SK-N-SH treated with all-trans-retinoic acid at 6 μM for 48 hours (cell line): ENCODE results near the gene PPP1R14D.

Source experiments
- ATAC-seq: fragments of 200-7000 bp; cut with Tn5 transposase; 3 replicates; pipeline ENCODE4 v1.9.1; 2020; ENCODE audit warnings: mild to moderate bottlenecking, moderate library complexity
- ARNTL ChIP-seq: fragments of 450-650 bp; formaldehyde crosslinking; IDR thresholded peaks from 2 replicates; pipeline ENCODE4 v1.5.0; 2020; ENCODE audit warnings: low read depth, mild to moderate bottlenecking, moderate library complexity, borderline replicate concordance
- BACH2 ChIP-seq: fragments of 250-450 bp; sonication (Bioruptor Pico); IDR thresholded peaks from 2 replicates; pipeline ENCODE4 v1.9.0; 2021; ENCODE audit warnings: mild to moderate bottlenecking, borderline replicate concordance
- CREB5 ChIP-seq: fragments of 250-450 bp; sonication (Bioruptor Pico); IDR thresholded peaks from 2 replicates; pipeline ENCODE4 v1.5.1; 2020; ENCODE audit warnings: low read depth, mild to moderate bottlenecking, moderate library complexity
- ESRRG ChIP-seq: fragments of 250-450 bp; sonication (Bioruptor Pico); IDR thresholded peaks from 2 replicates; pipeline ENCODE4 v1.6.1; 2021; ENCODE audit warnings: mild to moderate bottlenecking
- GLIS3 ChIP-seq: fragments of 250-450 bp; sonication (Bioruptor Pico); IDR thresholded peaks from 2 replicates; pipeline ENCODE4 v1.5.0; 2020; ENCODE audit warnings: mild to moderate bottlenecking, moderate library complexity
- ISL1 ChIP-seq: fragments of 250-450 bp; sonication (Bioruptor Pico); IDR thresholded peaks from 2 replicates; pipeline ENCODE4 v2.1.2; 2022; ENCODE audit warnings: mild to moderate bottlenecking, moderate library complexity
- OSR1 ChIP-seq: fragments of 250-450 bp; sonication (Bioruptor Pico); IDR thresholded peaks from 2 replicates; pipeline ENCODE4 v1.8.0; 2022; ENCODE audit warnings: moderate library complexity, mild to moderate bottlenecking, inconsistent platforms
- PATZ1 ChIP-seq: fragments of 250-450 bp; sonication (Bioruptor Pico); IDR thresholded peaks from 2 replicates; pipeline ENCODE4 v1.8.0; 2020; ENCODE audit warnings: mild to moderate bottlenecking, moderate library complexity, borderline replicate concordance
- PPARA ChIP-seq: fragments of 250-450 bp; sonication (Bioruptor Pico); IDR thresholded peaks from 2 replicates; pipeline ENCODE4 v1.5.0; 2020; ENCODE audit warnings: mild to moderate bottlenecking, borderline replicate concordance
- RARB ChIP-seq: fragments of 250-450 bp; sonication (Bioruptor Pico); IDR thresholded peaks from 2 replicates; pipeline ENCODE4 v1.8.0; 2021; ENCODE audit warnings: mild to moderate bottlenecking, moderate library complexity
- SNAI2 ChIP-seq: fragments of 250-450 bp; sonication (Bioruptor Pico); IDR thresholded peaks from 2 replicates; pipeline ENCODE4 v1.5.0; 2020; ENCODE audit warnings: mild to moderate bottlenecking, moderate library complexity
- TCF4 ChIP-seq: fragments of 250-450 bp; sonication (Bioruptor Pico); IDR thresholded peaks from 2 replicates; pipeline ENCODE4 v1.8.0; 2021; ENCODE audit warnings: mild to moderate bottlenecking, moderate library complexity, borderline replicate concordance
- TOX ChIP-seq: fragments of 250-450 bp; sonication (Bioruptor Pico); IDR thresholded peaks from 2 replicates; pipeline ENCODE4 v1.8.0; 2021; ENCODE audit warnings: mild to moderate bottlenecking, moderate library complexity, borderline replicate concordance
- TSHZ2 ChIP-seq: fragments of 250-450 bp; sonication (Bioruptor Pico); IDR thresholded peaks from 2 replicates; pipeline ENCODE4 v1.5.0; 2020; ENCODE audit warnings: mild to moderate bottlenecking, moderate library complexity
- ZC3H10 ChIP-seq: fragments of 250-450 bp; sonication (Bioruptor Pico); IDR thresholded peaks from 2 replicates; pipeline ENCODE4 v1.5.1; 2021; ENCODE audit warnings: mild to moderate bottlenecking, moderate library complexity
- ZFP3 ChIP-seq: fragments of 250-450 bp; sonication (Bioruptor Pico); IDR thresholded peaks from 2 replicates; pipeline ENCODE4 v1.5.0; 2020; ENCODE audit warnings: mild to moderate bottlenecking, moderate library complexity
- ZFP30 ChIP-seq: fragments of 450-650 bp; formaldehyde crosslinking; IDR thresholded peaks from 2 replicates; pipeline ENCODE4 v1.5.0; 2022; ENCODE audit warnings: mild to moderate bottlenecking, moderate library complexity
- ZNF565 ChIP-seq: fragments of 450-650 bp; formaldehyde crosslinking; conservative IDR thresholded peaks from 2 replicates; pipeline ENCODE4 v1.5.0; 2020; ENCODE audit warnings: low read depth, mild to moderate bottlenecking, moderate library complexity
- ZNF70 ChIP-seq: fragments of 450-650 bp; formaldehyde crosslinking; IDR thresholded peaks from 2 replicates; pipeline ENCODE4 v1.5.0; 2020; ENCODE audit warnings: mild to moderate bottlenecking, moderate library complexity
- ZNF8 ChIP-seq: fragments of 450-650 bp; formaldehyde crosslinking; IDR thresholded peaks from 2 replicates; pipeline ENCODE4 v1.5.0; 2020; ENCODE audit warnings: mild to moderate bottlenecking, moderate library complexity
- TF ChIP-seq, protein P1 (sequence below): fragments of 250-450 bp; sonication (Bioruptor Pico); IDR thresholded peaks from 2 replicates; pipeline ENCODE4 v1.8.0; 2021; ENCODE audit warnings: low read depth, mild to moderate bottlenecking, moderate library complexity, borderline replicate concordance
- TF ChIP-seq, protein P2 (sequence below): fragments of 250-450 bp; sonication (Bioruptor Pico); IDR thresholded peaks from 2 replicates; pipeline ENCODE4 v1.5.1; 2021; ENCODE audit warnings: mild to moderate bottlenecking, moderate library complexity

Gene PPP1R14D

GRCh38 chr15:40838756-40839155, 10.2 kb upstream of the PPP1R14D start (continued):
- TF ChIP-seq ZNF8 (CRISPR knock-in tag) (no peak), SNAI2 (no peak), ARNTL (CRISPR knock-in tag) (no peak)

DNA sequence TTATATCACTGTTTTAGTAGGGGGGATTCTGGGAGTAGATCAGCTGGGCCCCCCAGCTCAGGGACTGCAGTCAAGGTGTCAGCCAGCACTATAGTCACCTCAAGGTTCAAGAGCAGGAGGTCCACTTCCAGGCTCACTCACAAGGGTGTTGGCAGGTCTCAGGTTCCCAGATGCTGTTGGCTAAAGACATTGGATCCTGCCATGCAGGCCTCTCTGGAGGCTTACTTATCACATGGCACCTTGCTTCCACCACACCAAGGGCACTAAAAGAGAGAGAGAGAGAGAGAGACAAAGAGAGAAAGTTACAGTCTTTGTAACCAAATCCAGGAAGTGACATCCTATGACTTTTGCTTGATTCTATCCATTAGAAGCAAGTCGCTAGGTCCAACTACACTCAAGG, 7.5 kb upstream of the PPP1R14D start:
- no peak for TF ChIP-seq GLIS3 (CRISPR knock-in tag)
- no peak for TF ChIP-seq TOX
- no peak for TF ChIP-seq ZNF565 (CRISPR knock-in tag)
- TF ChIP-seq ZNF70: no peak
- TF ChIP-seq TCF4 (CRISPR knock-in tag): no peak
- no peak for TF ChIP-seq RARB (CRISPR knock-in tag)
- TF ChIP-seq CREB5: no peak
- ATAC-seq: no peak

- TF ChIP-seq TSHZ2 (CRISPR knock-in tag): no peak
- no peak for TF ChIP-seq ZNF565 (CRISPR knock-in tag)
- TF ChIP-seq ZNF70: no peak
- TF ChIP-seq OSR1 (CRISPR knock-in tag): no peak
- TF ChIP-seq SNAI2: no peak
- no peak for TF ChIP-seq PATZ1 (CRISPR knock-in tag)
- no peak for TF ChIP-seq GLIS3 (CRISPR knock-in tag)
- no peak for TF ChIP-seq ZFP30
- TF ChIP-seq BACH2 (CRISPR knock-in tag): no peak
- no peak for TF ChIP-seq ESRRG (CRISPR knock-in tag)
- TF ChIP-seq, protein P1, sequence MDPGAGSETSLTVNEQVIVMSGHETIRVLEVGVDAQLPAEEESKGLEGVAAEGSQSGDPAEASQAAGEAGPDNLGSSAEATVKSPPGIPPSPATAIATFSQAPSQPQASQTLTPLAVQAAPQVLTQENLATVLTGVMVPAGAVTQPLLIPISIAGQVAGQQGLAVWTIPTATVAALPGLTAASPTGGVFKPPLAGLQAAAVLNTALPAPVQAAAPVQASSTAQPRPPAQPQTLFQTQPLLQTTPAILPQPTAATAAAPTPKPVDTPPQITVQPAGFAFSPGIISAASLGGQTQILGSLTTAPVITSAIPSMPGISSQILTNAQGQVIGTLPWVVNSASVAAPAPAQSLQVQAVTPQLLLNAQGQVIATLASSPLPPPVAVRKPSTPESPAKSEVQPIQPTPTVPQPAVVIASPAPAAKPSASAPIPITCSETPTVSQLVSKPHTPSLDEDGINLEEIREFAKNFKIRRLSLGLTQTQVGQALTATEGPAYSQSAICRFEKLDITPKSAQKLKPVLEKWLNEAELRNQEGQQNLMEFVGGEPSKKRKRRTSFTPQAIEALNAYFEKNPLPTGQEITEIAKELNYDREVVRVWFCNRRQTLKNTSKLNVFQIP: no peak
- no peak for TF ChIP-seq TOX
- no peak for TF ChIP-seq TCF4 (CRISPR knock-in tag)
- TF ChIP-seq CREB5: no peak
- no peak for TF ChIP-seq ZC3H10 (CRISPR knock-in tag)
- TF ChIP-seq ISL1 (CRISPR knock-in tag): no peak
- no peak for ATAC-seq
Observed at GRCh38 chr15:40832903-40833302, 4.4 kb upstream of the PPP1R14D start.

DNA sequence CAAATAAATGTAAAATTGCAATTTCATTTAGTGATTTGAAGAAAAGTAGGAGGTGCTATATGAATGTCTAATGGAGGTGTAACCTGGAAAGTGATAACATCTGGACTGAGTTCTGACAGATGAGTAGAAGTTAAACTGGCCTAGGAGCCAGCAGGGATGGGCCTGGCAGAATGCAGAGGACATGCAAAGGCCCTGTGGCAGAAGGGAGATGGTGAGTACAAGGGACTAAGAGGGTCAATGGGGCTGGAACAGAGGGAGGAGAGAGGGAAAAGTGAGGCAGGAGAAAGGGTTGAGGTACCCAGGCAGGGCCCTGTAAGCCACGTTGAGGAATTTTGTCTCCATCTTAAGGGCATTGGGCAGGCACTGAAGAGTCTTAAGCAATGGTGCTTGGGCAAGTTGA, 3.4 kb upstream of the PPP1R14D start:
- ATAC-seq: no peak
- TF ChIP-seq ZFP3 (CRISPR knock-in tag) (no peak), OSR1 (CRISPR knock-in tag) (no peak), TOX (no peak), ESRRG (CRISPR knock-in tag) (no peak), PATZ1 (CRISPR knock-in tag) (no peak), PPARA (CRISPR knock-in tag) (no peak), ZC3H10 (CRISPR knock-in tag) (no peak), ZNF565 (CRISPR knock-in tag) (no peak), ARNTL (CRISPR knock-in tag) (no peak), ZFP30 (no peak), ISL1 (CRISPR knock-in tag) (no peak), CREB5 (no peak)
- TF ChIP-seq, protein P2, sequence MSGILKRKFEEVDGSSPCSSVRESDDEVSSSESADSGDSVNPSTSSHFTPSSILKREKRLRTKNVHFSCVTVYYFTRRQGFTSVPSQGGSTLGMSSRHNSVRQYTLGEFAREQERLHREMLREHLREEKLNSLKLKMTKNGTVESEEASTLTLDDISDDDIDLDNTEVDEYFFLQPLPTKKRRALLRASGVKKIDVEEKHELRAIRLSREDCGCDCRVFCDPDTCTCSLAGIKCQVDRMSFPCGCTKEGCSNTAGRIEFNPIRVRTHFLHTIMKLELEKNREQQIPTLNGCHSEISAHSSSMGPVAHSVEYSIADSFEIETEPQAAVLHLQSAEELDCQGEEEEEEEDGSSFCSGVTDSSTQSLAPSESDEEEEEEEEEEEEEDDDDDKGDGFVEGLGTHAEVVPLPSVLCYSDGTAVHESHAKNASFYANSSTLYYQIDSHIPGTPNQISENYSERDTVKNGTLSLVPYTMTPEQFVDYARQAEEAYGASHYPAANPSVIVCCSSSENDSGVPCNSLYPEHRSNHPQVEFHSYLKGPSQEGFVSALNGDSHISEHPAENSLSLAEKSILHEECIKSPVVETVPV (CRISPR knock-in tag): no peak
